G401 (cell line): Measurements from ENCODE around the gene PBRM1. TPM values are rescaled to one million over a fixed set of nuclear protein-coding genes. Genes with fewer than 3 reads are reported as not detected.
"Not testable (repeated sequence)": the region's sequence is repeated elsewhere in the genome, so short reads cannot be mapped to it uniquely, and the experiment has no call there.

Source experiments
- DNase-seq: peaks from one replicate; pipeline ENCODE4 v3.0.0-alpha.2; 2015; ENCODE audit warnings: low spot score
- in situ Hi-C: cut with HindIII; loops from 2 replicates; pipeline ENCODE4 v1.10.0; 2016; ENCODE audit warnings: low sequenced_read_pairs, mixed read lengths
- total RNA-seq: library from RNA; depleted of rRNA; stranded (reverse); fragments of >200 nt; shearing (Covaris generic); gene quantifications from 2 replicates; pipeline ENCODE4 v1.2.3, GENCODE V29; 2014

The PBRM1 gene
- total RNA-seq, 1 experiment from 2014 or later: 38.4 TPM

GRCh38 chr3:52679199-52679538, 6.5 kb downstream of the PBRM1 start:
- in situ Hi-C loops: no loop called here
- DNase-seq: no peak

GRCh38 chr3:52678265-52679198, 7.2 kb downstream of the PBRM1 start:
- in situ Hi-C loops: no loop called here
- no peak for DNase-seq

DNA sequence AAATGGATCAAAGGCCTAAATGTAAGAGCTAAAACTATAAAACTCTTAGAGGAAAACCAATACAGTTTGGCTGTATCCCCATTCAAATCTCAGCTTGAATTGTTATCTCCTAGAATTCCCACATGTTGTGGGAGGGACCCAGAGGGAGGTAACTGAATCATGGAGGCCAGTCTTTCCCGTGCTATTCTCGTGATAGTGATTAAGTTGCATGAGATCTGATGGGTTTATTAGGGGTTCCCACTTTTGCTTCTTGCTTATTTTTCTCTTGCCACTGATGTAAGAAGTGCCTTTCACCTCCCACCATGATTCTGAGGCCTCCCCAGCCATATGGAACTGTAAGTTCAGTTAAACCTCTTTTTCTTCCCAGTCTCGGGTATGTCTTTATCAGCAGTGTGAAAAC, 9.5 kb downstream of the PBRM1 start:
- DNase-seq, in situ Hi-C loops: not testable (repeated sequence)

- in situ Hi-C loops: no loop called here
- no peak for DNase-seq
Observed at GRCh38 chr3:52671676-52672075, 14.0 kb downstream of the PBRM1 start.

DNA sequence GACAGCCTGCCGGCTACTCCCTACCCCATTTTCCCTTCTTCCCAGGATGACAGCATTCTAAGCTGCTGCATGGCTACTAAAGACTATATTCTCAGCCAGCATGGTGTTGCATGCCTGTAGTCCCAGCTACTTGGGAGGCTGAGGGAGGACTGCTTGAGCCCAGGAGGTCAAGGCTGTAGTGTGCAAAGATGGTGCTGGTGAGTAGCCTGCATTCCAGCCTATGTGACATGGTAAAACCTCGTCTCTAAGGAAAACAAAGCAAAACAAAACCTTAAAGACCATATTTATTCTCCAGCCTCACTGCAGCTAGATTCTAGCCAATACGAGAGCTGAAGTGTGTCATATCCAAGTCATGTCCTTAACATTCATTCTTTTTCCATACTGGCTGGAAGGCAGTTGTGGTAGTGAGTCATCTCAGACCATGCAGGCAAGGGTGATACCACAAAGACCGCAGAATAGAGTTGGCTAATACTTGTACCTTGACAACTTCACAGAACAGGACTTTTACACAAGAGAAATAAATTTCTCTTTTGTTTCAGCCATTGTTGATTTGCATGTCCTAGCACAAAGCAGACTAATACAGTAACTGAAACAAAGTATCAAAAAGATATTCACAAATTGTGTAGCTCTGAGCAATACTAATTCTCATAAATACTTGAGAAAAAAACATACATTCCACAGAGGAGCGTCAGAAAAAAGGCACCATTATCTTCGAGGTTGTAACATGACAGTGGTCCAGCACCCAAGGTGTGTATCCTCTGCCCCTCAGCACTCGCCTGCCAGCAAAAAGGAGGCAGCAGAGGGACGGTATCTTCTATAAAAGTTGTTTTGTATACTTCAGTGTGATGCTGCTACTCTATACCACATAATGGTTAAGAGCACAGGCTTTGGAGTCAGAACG, 14.8 kb downstream of the PBRM1 start:
- DNase-seq: no peak
- in situ Hi-C loops: no loop called here

DNA sequence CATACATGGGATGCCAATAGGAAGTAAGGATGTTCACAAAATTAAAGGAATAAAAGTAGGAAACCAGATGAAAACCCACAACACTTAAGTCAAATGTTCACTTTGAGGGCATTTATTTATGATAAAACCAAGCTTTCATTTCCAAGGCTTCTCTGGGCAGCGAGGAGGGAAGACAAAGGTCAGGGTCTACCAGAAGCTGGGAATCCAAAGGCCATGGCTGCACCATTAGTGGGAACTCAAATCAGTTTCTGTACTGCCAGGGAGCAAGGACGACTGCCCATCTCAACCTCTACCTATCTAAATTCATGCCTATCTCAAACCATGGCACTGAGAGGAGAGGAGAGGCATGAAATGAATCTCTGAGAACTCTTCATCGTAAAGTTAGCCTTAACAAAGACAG, 22.6 kb downstream of the PBRM1 start:
- in situ Hi-C loops: no loop called here
- DNase-seq: no peak

DNA sequence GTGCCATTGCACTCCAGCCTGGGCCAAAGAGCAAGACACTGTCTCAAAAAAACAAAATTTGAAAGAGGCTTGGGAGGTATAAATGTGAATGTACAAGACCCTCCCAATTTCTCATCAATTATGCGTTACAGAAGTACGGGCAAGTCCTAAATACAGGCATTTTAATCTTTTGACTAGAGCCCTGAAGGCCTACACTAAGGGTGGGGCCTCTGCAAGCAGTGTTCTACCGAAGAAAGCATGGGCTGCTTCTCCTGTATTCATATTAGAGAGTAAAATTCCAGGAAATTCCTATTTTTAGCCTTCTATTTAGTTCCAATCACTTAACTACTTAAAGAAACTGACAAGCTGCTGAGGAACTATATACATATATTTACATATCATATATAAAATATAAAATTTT, 25.7 kb downstream of the PBRM1 start:
- in situ Hi-C loops: no loop called here
- no peak for DNase-seq

GRCh38 chr3:52655895-52656294, 29.8 kb downstream of the PBRM1 start:
- in situ Hi-C loops: no loop called here
- DNase-seq: no peak

DNA sequence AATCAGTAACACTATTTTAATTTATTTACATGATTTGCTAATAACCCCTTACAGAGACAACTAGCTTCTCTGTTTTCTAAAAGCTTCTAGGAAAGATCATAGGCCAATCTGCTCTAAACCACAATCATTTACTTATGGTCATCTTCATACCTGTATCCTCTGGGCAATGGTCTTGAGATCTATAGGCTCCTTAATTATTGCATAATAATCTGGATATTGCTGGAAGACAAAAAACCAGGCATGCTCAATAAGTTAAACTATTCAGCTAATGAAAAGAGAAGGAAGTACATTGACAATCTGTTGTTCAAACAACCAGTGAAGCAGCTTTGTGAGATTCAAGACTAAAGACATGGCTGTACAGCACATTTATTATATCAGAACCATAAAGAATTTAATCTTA, 34.1 kb downstream of the PBRM1 start:
- in situ Hi-C loops: no loop called here

DNA sequence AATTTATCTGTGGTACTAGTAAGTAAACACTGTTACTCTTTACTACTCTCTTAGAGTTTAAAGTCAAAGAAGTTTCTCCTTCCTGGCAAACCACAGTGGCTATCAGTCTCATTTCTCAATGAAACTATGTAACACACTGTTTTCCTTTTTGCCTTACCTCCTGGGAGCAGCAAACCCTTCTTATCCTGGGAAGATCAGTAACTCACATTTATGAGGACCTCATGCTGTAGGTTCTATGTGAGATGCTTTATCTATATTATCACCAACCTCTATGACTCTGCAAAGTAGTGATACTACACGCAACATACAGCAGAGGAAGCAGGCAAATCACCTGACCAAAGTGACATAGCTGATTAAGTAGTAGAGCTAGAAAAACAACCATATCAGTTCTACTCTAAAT, 35.3 kb downstream of the PBRM1 start:
- in situ Hi-C loops: no loop called here
- DNase-seq: no peak

More for the DNA sequence above, 34.1 kb downstream of the PBRM1 start:
- DNase-seq: no peak

DNA sequence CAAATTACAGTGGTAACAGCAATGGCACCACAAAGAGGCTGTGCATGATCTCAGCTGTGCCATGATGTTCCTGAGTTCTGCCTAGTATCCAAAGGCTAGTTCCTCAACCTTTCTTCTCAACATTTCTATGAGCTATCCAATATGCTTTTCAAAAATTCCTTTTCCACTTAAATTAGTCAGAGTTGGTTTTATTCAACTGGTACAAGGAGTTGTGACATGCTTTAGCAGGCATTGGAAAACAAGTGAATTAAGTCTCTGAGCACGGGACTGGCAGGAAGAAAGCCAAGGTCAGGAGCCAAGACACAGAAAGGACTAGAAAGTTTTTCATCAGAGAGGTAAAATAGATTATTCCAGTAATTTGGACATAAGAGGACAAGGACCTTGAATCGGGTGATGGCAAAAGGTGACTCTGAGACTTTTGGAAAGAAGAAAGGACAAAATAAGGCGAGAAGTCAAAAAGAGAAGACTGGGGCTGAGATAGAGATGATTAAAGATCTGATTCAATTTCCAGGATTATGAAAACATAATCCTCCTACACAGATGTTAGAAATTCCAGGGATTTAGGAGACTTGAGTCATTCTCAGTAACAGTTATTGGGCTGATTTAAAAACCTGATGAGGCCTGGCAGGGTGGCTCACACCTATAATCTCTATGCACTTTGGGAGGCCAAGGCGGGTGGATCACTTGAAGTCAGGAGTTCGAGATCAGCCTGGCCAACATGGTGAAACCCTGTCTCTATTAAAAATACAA, 36.1 kb downstream of the PBRM1 start:
- in situ Hi-C loops: loop anchor here (10.0 kb wide), 1 partner anchor 165 kb away; no protein-coding TSS in a partner anchor
- DNase-seq: no peak

DNA sequence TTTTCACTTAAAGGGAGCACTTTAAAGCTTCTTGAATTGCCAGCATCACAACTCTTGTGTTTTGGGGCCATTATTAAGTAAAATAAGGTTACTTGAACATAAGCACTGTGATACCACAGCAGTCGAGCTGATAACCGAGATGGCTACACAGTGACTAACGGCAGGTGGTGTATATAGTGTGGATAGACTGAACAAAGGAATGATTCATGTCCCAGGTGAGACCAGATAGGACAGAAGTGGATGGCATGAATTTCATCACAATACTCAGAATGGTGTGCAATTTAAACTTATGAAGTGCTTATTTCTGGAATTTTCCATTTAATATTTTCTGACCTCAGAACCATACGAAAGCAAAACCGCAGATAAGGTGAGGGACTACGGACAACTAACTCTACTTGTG, 40.2 kb downstream of the PBRM1 start:
- DNase-seq: no peak
- in situ Hi-C loops: loop anchor here (10.0 kb wide), 1 partner anchor 161 kb away; no protein-coding TSS in a partner anchor

DNA sequence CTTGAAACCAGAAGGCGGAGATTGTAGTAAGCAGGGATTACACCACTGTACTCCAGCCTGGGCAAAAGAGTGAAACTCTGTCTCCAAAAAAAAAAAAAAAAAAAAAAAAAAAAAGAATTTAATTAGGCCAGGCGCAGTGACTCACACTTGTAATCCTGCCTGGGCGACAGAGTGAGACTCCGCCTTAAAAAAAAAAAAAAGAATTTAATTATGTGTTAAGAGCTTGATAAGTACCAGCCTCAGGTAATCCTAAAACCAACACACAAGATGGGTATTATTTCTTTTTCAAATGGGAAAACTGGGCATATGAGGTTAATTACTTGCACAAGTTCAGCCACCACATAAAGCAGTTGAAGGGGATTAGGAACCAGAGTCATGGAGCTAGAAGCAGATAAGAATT, 49.0 kb downstream of the PBRM1 start:
- no peak for DNase-seq

GRCh38 chr3:52633786-52634185, 51.9 kb downstream of the PBRM1 start:
- in situ Hi-C loops: no loop called here
- no peak for DNase-seq

More for the DNA sequence above, 49.0 kb downstream of the PBRM1 start:
- in situ Hi-C loops: no loop called here

DNA sequence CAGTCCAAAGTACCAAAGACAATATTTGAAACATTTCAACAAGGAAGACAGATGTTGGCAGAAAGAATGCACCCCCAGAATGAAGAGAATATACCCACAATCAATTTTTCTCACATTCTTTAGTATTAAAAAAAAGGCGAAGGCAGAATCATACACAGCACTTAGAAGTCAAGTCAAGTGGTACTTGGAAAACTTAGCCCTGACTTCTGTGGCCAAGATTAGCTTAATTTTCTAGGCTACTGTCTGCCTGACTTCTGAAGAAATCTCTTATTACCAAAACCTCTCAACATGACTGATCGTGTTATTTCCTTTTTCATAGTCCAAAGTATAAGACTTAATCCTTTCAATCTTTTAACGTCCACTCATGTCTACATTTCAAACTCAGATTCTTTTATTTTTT, 60.7 kb downstream of the PBRM1 start:
- in situ Hi-C loops: no loop called here
- DNase-seq: no peak

DNA sequence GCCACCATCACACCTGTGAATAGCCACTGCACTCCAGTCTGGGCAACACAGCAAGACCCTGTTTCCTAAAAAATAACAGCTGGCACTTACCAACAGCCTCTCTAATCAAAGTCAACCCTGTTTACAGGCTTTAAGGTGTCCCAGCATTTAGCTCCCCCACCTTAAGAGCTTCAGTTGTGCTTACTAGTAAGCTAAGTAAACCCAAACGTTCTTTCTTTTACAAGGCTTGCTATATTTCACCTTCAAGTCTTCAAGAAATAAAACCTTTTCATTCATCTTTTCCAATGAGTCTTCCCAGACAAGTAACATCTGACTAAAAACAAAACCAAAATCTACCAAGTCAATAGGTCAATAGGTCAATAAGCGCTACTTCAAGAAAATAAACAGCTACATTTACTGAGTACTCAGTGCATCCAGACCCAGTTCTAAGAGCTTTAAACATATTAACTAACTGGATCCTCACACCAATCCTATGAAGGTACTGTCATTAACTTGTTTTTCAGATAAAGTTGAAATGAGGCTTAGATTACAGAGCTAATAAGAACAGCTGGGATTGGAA, 62.4 kb downstream of the PBRM1 start:
- in situ Hi-C loops: no loop called here
- no peak for DNase-seq

GRCh38 chr3:52620580-52620979, 65.1 kb downstream of the PBRM1 start:
- in situ Hi-C loops: no loop called here
- no peak for DNase-seq

DNA sequence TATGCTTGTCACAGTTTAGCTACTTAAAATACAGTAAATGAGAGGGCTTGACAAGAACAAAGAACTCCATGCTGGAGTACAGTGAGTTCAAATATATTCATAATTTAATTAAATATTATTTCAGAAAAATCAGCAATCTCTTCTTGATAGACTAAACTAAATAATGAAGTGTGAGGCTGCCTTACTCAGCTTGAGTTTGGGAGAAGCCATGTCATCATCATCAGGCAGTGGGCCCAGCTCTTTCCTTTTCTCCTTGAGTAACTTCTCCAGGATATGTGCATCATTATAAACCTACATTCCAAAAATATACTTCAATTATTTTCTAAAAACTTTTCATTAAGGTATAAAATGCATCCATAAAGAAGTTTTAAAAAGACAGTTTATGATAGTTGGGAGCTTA, 70.5 kb downstream of the PBRM1 start:
- no peak for DNase-seq

DNA sequence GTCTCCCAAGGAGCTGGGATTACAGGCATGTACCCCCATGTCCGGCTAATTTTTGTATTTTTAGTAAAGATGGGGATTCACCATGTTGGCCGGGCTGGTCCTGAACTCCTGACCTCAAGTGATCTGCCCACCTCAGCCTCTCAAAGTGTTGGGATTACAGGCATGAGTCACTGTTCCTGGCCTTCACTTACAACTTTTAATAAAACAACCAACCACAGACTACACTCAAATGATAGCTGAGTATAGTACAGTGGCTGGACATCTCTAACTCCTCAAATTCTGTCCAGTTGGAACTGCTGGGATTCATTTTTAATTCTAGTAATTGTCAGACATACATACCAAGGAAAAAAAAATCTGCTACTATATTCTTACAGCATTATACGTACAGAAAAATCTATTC, 71.0 kb downstream of the PBRM1 start:
- in situ Hi-C loops: no loop called here

More for the DNA sequence above, 70.5 kb downstream of the PBRM1 start:
- in situ Hi-C loops: no loop called here

More for the DNA sequence above, 71.0 kb downstream of the PBRM1 start:
- no peak for DNase-seq
